Prostate gland (tissue), 2 donors: ENCODE measurements around the gene CHPF. TPM values are rescaled to one million over a fixed set of nuclear protein-coding genes. Genes with fewer than 3 reads are reported as not detected.

Source experiments
- DNase-seq: peaks from one replicate; pipeline ENCODE4 v3.0.0-alpha.2; 2019; ENCODE audit warnings: low spot score
- H3K27ac ChIP-seq, 2 donors: fragments of 200-600 bp; sonication (generic); 2 replicates each; pipeline ENCODE4 v1.5.1; 2017 to 2019
- H3K27me3 ChIP-seq: fragments of 200-600 bp; sonication (generic); replicated peaks from 2 replicates; pipeline ENCODE4 v1.5.1; 2019; ENCODE audit not compliant: insufficient read depth
- H3K36me3 ChIP-seq, 2 donors: fragments of 200-600 bp; sonication (generic); 1 replicate in 1 of 2; 2 replicates in 1 of 2; pipeline versions ENCODE4 v1.5.1 to v1.8.1; 2017 to 2019
- H3K4me1 ChIP-seq: fragments of 200-600 bp; sonication (generic); replicated peaks from 2 replicates; pipeline ENCODE4 v1.5.1; 2019
- H3K4me3 ChIP-seq, 2 donors: fragments of 200-600 bp; sonication (generic); 2 replicates each; pipeline ENCODE4 v1.5.1; 2017 to 2019
- H3K9me3 ChIP-seq: fragments of 200-600 bp; sonication (generic); 2 replicates; pipeline ENCODE4 v1.5.1; 2017
- CTCF ChIP-seq, 4 experiments: fragments of 200-600 bp in 2 of 4; fragments of 450-650 bp in 2 of 4; sonication (generic) in 2 of 4; IDR thresholded peaks; 1 replicate in 3 of 4; 2 replicates in 1 of 4; pipeline ENCODE4 v1.5.1; 2016 to 2019; ENCODE audit warnings: antibody characterized with exemption in 4 of 4, mild to moderate bottlenecking in 2 of 4, moderate library complexity in 2 of 4
- POLR2A ChIP-seq: fragments of 450-650 bp; IDR thresholded peaks from one replicate; pipeline ENCODE4 v1.6.1; 2016; ENCODE audit warnings: antibody characterized with exemption, mild to moderate bottlenecking
- POLR2AphosphoS5 ChIP-seq: sonication (generic); formaldehyde crosslinking; IDR thresholded peaks from one replicate; pipeline ENCODE4 v1.6.1; 2017; ENCODE audit warnings: antibody characterized with exemption
- WGBS: methylation state at CpG from one replicate; pipeline ENCODE4 v1.1.5; 2018; 5-methylcytosine and 5-hydroxymethylcytosine counted together
- intact Hi-C: fragments of 100-400 bp; cut with DNase I; formaldehyde crosslinking; loops from one replicate; pipeline ENCODE4 v1.14.2; 2022
- total RNA-seq, 2 donors: library from RNA; depleted of rRNA; stranded (reverse); fragments of >200 nt; gene quantifications; one replicate each; pipeline ENCODE4 v1.1.0, GENCODE V29; 2016

The CHPF gene
- total RNA-seq, result 100 to 1,000 TPM; 150 to 819 TPM

- DNase-seq, result peak; percentile 99
- Histone ChIP-seq H3K36me3 (peaks cover 4 to 7% of the 10 kb centered on the region in 2 donors), H3K27ac (peak within 1 kb of the TSS; percentile 93 to 94), H3K4me1 (peaks cover 11% of the 10 kb centered on the region), H3K9me3 (no peaks in the 10 kb centered on the region), H3K4me3 (peak within 1 kb of the TSS; percentile 62 to 79), H3K27me3 (no peaks in the 10 kb centered on the region)
- WGBS, result under 1% methylated on average over 60 of the region's 75 CpGs
- peak; percentile 95 for TF ChIP-seq POLR2AphosphoS5
- peak in 2 of 4 experiments; percentile 4 to 20 for TF ChIP-seq CTCF (IDR thresholded peaks at IDR 0.05)
- TF ChIP-seq POLR2A, result peak; percentile 73
- intact Hi-C loops, result loop anchor here (2.0 to 5.0 kb wide), 2 partner anchors 54 to 145 kb away; partner anchors contain the start of gene STK11IP
These were observed at the start of gene CHPF, which contains the start of gene TMEM198 for GRCh38 chr2:219543596-219544358. CHPF (minus strand) TSS chr2:219543809; CDS start chr2:219543538, 271 bp downstream. TMEM198 (plus strand) TSS chr2:219544028; CDS start chr2:219544728, 700 bp downstream.

GRCh38 chr2:219593154-219593553 is 49.5 kb upstream of the CHPF start:
- Histone ChIP-seq H3K4me1 (no peaks in the 10 kb centered on the region), H3K9me3 (no peaks in the 10 kb centered on the region), H3K27ac (no peak overlapping the region), H3K4me3 (no peak overlapping the region), H3K27me3 (no peaks in the 10 kb centered on the region), H3K36me3 (no peaks in the 10 kb centered on the region)
- no peak for DNase-seq
- TF ChIP-seq CTCF (IDR thresholded peaks at IDR 0.05), result no peak
- TF ChIP-seq POLR2A, result no peak
- TF ChIP-seq POLR2AphosphoS5, result no peak
- intact Hi-C loops, result no loop called here
- WGBS, result 75% methylated on average over 2 of the region's 2 CpGs

GRCh38 chr2:219592736-219593135 is 49.1 kb upstream of the CHPF start:
- TF ChIP-seq POLR2A (no peak), POLR2AphosphoS5 (no peak)
- intact Hi-C loops, result no loop called here
- 60% methylated on average over 6 of the region's 6 CpGs for WGBS
- no peak for DNase-seq
- Histone ChIP-seq H3K27me3 (no peaks in the 10 kb centered on the region), H3K4me3 (no peak overlapping the region), H3K4me1 (no peaks in the 10 kb centered on the region), H3K27ac (no peak overlapping the region), H3K9me3 (no peaks in the 10 kb centered on the region), H3K36me3 (no peaks in the 10 kb centered on the region)

GRCh38 chr2:219591091-219591490 is 47.5 kb upstream of the CHPF start:
- Histone ChIP-seq H3K4me1 (no peaks in the 10 kb centered on the region), H3K27ac (no peak overlapping the region), H3K36me3 (no peaks in the 10 kb centered on the region), H3K4me3 (no peak overlapping the region), H3K27me3 (no peaks in the 10 kb centered on the region), H3K9me3 (no peaks in the 10 kb centered on the region)
- TF ChIP-seq POLR2A, result no peak
- no peak for TF ChIP-seq POLR2AphosphoS5
- TF ChIP-seq CTCF (IDR thresholded peaks at IDR 0.05), result no peak
- WGBS, result 69% methylated on average over 4 of the region's 4 CpGs
- intact Hi-C loops, result no loop called here
- DNase-seq, result no peak

GRCh38 chr2:219581346-219581745 is 37.7 kb upstream of the CHPF start:
- H3K36me3 ChIP-seq, result no peaks in the 10 kb centered on the region
- intact Hi-C loops, result no loop called here
- H3K9me3 ChIP-seq, result no peaks in the 10 kb centered on the region
- no peaks in the 10 kb centered on the region for H3K4me1 ChIP-seq
- H3K27ac ChIP-seq, result no peak overlapping the region
- DNase-seq, result no peak
- 78% methylated on average over 2 of the region's 2 CpGs for WGBS
- TF ChIP-seq POLR2AphosphoS5 (no peak), POLR2A (no peak), CTCF (IDR thresholded peaks at IDR 0.05) (no peak)
- no peaks in the 10 kb centered on the region for H3K27me3 ChIP-seq
- H3K4me3 ChIP-seq, result no peak overlapping the region
